ENCODE results near the gene ERG.

ERG gene, protein sequence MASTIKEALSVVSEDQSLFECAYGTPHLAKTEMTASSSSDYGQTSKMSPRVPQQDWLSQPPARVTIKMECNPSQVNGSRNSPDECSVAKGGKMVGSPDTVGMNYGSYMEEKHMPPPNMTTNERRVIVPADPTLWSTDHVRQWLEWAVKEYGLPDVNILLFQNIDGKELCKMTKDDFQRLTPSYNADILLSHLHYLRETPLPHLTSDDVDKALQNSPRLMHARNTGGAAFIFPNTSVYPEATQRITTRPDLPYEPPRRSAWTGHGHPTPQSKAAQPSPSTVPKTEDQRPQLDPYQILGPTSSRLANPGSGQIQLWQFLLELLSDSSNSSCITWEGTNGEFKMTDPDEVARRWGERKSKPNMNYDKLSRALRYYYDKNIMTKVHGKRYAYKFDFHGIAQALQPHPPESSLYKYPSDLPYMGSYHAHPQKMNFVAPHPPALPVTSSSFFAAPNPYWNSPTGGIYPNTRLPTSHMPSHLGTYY

DNA sequence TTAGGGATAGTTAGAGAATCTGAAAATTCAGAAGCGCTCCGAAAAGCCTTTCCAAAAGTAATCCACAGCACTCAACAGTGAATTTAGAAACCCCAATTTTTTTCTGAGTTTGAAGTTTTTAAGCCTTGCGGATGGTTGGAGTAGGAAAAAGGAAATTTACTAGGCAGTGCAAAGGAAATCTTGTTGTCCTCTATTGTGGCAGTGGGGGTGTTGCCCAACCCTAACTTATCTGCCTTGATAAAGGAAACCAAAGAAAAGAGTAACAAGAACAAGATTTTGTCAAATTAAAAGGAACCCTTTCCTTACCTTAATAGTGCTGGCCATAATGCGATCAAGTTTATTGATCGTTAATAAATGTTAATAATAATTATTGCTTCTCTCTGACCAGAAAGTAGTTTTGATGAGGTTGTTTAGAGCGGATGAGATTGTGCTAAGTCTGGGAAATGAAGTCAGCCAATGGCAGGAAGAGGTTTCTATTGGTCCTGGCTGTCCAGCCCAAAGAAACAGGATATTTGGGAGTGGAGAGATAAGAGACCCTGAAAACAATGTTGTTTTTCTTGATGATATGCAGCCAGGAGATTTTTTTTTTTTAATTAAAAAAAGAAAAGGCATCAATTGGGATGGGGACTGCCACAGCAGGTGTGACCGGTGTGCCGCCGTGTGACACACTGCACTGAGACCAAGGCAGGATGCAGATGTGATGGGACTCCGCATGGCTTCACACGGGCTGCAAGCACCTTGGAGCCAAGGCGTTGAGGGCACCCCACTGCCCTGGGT is at the start of gene ERG:
TSS of gene ERG (minus strand) at position 421 of the 777 bp plus-strand sequence. CDS start at position 324, 97 bp downstream.
- DNase-seq (ENCODE audit: low spot score), result no peak

GRCh38 chr21:38544661-38545060 is 46.4 kb upstream of the ERG start:
- no peak for DNase-seq (ENCODE audit: low spot score)

DNA sequence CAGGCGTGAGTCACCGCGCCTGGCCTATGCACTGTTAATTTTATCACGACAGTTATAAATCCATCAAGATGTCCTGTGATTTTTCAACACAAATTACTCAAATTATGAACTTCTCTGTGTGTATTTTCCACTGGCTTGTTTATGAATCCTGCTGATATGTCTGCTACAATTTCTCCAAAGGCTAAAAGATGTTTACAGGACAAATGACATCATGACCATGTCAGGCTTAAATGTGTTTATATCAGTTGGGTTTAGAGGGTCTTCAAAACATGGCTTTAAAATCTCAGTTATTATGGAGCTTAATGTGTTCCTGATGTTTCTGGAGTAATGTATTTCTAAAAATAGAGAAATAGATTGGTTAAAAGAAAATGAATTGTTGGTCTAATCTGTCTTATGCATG is 44.0 kb upstream of the ERG start:
- DNase-seq (ENCODE audit: low spot score), result no peak

DNA sequence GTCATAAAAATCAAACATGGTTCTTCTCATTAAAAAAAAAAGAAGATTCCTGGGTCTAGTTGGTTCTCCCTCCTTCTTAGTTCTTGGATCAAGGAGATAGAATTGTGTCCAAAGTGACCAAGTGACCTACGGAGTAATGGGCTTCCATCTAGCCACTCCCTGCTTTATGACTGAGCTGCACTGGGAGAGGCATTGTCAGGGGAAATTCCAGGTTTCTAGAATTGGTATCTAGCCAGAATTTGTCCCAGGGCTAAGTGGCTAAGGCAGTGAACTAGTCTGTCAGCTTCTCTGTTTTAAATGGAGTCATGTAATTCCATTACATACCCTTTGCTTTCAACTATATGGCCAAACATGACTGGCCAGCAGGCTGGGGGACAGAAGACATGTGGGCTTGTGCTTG is 40.1 kb upstream of the ERG start:
- DNase-seq (ENCODE audit: low spot score), result no peak

DNA sequence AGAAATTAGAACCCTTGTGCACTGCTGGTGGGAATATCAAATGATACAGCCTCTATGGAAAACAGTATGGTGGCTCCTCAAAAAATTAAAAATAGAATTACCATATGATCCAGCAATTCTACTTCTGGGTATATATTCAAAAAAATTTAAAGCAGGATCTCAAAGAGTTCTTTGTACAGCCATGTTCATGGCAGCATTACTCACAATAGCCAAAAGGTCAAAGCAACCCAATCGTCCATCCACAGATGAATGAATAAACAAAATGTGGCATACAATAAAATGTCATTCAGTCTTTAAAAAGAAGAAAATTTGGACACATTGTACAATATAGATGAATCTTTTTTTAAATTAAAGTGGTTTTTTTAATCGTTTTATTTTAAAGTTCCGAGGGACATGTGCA is 36.3 kb upstream of the ERG start:
- DNase-seq (ENCODE audit: low spot score), result no peak

GRCh38 chr21:38533887-38534286 is 35.6 kb upstream of the ERG start:
- no peak for DNase-seq (ENCODE audit: low spot score)

- DNase-seq (ENCODE audit: low spot score), result no peak
Observed at GRCh38 chr21:38531591-38531990, 33.3 kb upstream of the ERG start.

DNA sequence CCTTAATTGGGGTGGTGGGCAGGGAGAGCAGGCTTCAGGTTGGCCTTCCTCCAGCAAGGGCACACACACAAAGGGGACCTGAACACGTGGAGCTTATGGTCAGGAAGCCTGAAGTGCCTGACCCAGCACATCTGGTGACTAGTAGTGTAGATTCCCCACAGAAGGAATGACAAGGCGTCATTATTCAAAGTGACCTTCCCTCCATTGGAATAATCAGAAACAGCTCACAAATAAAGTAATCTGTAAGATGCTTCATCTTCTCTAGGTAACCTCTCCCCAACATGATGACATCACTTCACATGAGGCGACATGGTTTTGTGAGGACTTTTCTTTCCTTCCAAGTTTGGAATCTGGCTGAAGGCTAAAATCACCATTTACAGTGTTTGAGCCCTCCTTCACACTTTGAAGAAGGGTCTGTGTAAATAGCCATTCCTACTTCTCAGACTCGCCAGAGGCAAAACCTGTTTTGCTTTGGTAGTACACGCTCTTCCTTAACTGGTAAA is 32.8 kb upstream of the ERG start:
- no peak for DNase-seq (ENCODE audit: low spot score)

DNA sequence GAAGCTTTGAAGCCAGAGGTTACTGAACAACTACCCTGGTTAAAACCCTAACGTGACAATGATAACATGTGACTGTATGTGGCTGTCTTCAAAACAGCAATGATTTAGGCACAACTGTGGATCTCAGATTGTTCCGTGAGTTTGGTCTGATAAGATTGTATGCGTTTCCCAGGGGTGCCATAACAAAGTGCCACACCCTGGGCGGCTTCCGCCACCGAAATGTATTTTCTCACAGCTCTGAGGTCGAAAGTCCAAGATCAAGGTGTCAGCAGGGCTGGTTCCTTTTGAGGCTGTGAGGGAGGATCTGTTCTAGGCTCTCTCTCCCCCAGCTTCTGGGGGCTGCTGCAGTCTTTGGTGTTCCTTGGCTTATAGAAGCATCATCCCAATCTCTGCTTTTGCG is 29.5 kb upstream of the ERG start:
- DNase-seq (ENCODE audit: low spot score), result no peak

GRCh38 chr21:38525454-38525853 is 27.2 kb upstream of the ERG start:
- peak; percentile 34 for DNase-seq (ENCODE audit: low spot score)

GRCh38 chr21:38524168-38525153 is 26.2 kb upstream of the ERG start:
- no peak for DNase-seq (ENCODE audit: low spot score)

- DNase-seq (ENCODE audit: low spot score), result no peak
Observed at GRCh38 chr21:38520511-38520910, 22.2 kb upstream of the ERG start.

GRCh38 chr21:38511662-38512243 is 13.5 kb upstream of the ERG start:
- DNase-seq (ENCODE audit: low spot score), result no peak

DNA sequence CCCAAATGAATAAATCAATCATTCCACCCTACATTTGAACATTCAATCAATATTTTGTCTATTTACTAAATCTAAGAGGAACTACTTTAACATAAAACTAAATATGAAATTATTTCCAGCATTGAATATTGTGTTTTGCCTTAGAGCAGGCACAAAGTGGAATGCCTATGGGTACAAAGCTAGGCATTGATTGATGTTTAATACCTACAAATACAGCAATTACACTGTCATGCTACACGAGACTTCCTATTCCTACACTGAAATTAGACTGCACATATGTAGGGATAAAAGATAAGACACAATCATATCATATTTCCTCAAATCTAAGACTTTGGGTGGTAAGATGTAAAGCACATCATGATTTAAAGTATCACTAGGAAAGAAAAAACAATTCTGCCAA is 12.9 kb upstream of the ERG start:
- no peak for DNase-seq (ENCODE audit: low spot score)

GRCh38 chr21:38507374-38507942 is 9.2 kb upstream of the ERG start:
- DNase-seq (ENCODE audit: low spot score), result no peak

DNA sequence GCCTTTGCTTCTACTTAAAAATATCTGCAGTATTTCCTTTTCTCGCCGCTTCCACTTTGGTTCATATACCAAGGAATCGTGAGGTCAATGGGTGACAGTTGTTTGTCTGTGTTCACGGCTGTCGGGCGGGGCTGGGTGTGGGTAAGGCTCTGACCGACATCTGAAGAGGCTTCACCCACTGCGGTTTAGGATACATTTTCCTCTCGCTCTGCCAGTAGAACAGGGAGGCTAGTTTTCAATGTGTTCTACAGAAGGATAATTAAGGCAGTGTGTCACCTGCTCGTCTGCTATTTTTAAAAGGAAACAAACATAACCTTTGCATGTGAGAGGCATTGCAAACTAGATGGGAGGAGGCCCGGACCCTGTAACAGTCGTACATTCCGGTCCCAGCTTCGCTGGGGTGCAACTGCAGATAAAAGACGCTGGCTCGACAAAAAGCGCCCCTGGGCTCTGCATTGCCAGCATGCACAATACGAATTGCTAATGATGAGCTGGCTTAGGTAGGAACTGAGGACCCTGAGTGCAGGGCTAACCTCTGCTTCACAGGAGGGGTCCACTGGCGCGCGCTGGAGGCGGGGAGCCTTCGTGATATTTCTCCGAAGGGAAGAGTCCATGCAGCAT is 8.5 kb upstream of the ERG start:
- no peak for DNase-seq (ENCODE audit: low spot score)

DNA sequence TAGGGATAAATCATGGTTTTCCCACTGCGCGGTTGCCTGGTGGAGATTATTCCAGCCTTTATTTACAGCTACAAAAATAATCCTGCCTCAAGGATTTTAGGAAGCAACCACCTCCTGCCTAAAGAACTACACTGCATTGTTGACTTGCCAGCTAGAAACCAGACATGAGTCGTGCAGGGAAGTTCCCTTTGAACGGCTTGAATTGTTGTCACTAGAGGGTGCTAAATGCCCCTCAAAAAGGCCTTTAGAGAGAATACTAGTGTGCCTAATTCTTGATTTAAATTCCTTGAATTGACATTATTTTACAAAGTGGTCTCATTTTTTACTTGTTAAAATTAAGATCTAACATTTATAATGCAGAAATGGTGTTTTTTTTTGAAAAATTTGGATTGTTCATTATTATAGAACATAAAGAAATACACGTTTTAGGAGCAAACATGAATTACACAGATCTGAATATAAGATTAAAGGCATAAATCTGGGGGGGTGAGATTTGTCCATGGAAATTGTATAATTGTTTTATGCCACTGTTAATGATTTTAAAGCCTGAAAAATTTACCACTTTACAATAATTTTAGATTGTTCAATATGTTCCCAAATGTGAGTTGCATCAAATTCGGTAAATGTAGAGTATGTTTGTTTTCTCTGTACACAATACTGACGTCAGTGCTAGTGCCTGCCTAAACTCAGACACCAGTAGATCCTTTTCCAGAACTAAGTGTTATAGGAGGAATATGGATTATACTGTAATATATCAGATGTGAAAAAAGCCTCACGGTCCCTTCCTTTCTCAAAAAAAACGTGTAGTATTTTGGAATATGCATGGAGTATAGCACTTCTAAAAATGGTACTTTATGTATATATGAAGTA is 7.6 kb upstream of the ERG start:
- DNase-seq (ENCODE audit: low spot score), result peak; percentile 39

- no peak for DNase-seq (ENCODE audit: low spot score)
Observed at GRCh38 chr21:38504066-38504465, 5.8 kb upstream of the ERG start.

- no peak for DNase-seq (ENCODE audit: low spot score)
Observed at GRCh38 chr21:38503583-38503982, 5.3 kb upstream of the ERG start.

DNA sequence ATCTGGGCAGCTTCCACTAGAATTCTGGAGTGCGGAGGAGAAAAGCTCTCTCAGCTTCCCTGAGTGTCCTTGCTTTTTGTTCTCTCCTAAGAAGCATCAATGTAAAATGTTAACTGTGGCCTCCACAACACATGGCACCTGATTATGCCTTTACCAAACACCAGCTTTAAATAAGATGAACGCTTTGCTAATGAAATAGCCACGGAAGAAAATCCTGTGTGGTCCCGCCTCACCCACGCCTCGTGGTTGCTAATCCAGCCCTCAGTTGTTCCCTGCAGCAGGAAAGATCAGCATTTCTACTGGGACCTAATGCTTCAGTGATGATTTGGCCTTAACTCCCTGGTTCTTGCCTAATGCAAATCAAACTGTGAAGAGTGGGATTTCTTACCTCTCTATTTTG is 1.8 kb upstream of the ERG start:
- no peak for DNase-seq (ENCODE audit: low spot score)

All from putamen (tissue), 1 donor.